SKM-1 treated with dmso at 0.1 percent for 144 hours (cell line): ENCODE measurements around the gene NSFL1C.

Experiments used
- DNase-seq: peaks from one replicate; lab custom pipeline; 2025; ENCODE audit not compliant: unreplicated experiment; lab: John Stamatoyannopoulos, UW

Gene NSFL1C

DNA sequence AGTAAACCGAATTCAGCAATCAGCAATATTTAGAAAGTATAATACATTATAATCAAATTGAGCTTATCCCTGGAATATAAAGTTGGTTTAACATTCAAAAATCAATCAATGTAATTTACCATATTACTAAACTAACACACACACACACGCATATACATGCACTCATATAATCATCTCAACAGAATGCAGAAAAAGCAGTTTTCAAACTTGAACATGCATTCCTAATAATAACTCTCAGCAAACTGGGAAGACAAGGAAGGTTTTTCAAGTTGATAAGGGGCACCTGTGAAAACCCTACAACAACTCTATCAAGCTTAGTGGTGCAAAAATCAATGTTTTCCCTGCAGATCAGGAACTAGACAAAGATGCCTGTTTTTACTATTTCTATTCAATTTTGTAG is 19.9 kb upstream of the NSFL1C start:
- DNase-seq, result no peak

DNA sequence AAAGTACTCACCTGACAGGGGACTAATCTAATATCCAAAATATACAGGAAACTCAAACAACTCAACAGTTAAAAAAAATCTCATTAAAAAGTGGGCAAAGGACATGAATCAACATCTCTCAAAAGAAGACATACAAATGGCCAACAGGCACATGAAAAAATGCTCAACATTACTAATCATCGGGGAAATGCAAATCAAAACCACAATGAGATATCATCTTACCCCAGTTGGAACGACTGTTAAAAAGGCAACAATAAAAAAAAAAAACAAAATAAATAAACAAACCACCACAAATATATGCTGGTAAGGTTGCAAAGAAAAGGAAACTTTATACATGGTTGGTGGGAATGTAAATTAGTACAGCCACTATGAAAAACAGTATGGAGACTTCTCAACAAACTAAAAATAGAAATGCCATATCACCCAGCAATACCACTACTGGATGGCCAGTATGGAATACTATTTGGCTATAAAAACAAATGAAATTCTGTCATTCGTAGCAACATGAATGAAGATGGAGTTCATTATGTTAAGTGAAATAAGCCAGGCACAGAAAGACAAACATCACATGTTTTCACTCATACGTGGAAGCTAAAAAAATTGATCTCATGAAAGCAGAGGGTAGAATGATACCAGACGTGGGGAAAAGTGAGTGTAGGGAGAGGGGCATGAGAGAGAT is 17.9 kb upstream of the NSFL1C start:
- DNase-seq, result no peak

DNA sequence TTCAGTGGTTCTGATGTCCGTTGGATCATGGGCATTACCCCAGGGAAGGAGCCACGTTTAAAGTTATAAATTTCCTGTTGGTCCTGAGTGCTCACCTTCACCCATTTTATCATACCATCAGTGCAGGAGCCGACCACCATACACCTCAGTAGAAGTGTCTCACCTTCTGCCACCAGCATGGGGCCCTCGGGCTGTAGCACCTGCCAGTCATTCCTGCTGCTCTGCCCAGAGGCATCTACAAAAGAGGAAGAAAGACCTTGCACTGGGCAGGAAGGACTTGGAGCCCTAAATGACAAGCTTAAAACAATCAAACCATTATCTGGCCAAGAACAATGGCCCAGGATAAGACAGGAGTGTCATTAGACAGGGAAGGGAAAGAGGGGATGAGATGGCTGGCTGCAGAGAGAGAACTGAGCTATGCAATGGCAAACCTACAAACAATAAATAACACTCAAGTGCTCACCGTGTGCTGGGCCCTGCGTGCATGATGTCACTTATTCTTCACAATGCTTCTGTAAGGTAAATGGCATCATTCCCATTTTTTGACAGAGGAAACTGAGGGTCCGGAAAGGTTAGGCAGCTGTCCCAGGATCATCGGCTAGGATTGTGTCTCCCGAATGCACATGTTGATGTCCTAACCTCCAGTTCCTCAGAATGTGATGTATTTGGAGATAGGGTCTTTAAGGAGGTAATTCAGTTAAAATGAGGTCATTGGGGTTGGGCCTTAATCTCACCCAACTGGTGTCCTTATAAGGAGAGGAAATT is 13.4 kb upstream of the NSFL1C start:
- DNase-seq, result no peak

DNA sequence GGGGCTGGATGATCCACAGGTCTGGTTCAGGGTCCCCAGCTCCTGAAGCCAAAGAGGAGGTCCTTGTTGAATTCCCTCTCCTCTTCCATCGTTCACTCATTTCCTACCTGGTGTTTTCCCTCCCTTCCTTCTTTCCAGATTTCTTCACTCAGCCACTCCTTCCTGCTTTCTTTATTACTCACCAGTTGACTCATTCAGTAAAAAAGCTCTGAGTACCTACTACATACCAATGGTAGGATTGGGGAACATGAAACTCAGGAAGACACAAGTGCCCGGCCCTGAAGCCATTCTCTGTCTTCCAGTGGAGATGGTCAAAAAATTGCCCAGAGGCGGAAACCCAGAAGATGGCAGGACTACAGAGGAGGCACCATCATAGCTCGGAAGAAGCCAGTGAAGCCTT is 11.9 kb upstream of the NSFL1C start:
- no peak for DNase-seq

DNA sequence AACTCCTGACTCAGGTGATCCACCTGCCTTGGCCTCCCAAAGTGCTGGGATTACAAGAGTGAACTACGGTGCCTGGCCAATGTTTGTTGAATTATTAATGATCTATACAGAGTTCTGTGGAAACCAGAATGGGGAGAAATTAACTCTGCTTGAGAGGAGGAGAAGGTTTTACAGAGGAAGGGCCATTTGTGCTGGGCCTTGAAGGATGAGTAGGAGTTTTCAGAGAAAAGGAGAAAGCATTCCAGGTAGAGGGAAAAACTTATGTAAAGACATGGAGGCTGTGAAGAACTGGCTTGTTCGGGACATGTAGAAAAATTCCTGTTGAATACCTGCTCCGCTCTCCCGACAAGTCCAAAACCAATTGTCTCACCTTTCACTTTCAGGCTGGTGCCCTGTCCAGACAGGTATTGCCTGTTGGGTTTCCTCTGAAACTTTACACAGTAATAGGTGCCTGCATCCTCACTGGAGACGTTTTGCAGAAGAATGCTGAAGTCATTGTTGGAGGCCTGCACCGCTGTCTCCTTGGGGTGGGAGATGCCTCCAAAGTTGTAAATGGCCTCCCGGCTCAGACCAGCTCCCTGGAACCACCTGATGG is 11.3 kb upstream of the NSFL1C start:
- no peak for DNase-seq

DNA sequence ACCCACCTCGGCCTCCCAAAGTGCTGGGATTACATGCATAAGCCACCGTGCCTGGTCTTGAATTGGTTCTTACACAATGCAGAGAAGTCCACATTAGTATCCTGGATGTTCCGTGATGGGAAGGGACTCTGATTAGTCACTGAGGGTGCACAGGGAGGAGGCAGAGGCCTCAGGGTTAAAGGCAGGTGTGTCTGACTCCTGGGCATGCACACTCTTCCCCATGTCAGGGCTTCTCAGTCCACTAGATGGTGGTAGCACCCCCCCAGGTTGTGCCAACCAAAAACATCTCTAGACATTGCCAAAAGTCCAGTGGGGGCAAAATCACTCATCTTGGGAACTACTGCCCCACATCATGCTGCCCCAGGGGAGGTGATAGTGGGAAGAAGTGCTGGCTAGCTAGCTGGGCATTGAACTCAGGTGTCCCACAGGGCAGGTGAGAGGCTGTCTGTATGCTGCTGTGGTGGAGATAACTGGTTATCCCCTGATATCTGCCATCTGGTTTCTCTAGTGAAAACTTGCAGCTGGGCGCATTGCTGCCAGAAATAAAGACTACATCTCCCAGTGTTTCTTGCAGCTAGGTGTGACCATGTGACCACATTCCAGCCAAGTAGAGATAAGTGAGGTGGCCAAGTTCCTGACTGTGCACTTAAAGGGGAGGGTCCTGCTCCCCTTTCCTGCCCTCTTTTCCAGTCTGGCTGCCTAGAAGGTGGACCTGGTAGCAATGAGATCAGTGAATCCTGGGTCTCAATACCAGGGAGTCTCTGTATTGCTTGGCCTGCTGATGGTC is 8.4 kb upstream of the NSFL1C start:
- DNase-seq, result no peak

DNA sequence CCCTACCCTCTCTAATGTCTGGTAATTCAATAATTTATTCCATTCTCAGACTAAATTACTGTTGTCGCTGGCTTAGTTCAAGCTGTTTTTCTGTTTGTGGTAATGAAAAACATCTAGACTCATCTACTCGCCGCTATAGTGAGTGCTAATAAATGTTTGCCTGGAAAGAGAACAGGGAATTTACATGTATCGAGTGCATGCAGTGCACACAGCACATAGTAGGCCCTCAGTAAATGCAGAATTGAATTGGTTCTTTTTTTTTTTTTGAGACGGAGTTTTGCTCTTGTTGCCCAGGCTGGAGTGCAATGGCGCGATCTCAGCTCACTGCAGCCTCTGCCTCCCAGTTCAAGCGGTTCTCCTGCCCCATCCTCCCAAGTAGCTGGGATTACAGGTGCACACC is 7.7 kb upstream of the NSFL1C start:
- DNase-seq, result no peak

DNA sequence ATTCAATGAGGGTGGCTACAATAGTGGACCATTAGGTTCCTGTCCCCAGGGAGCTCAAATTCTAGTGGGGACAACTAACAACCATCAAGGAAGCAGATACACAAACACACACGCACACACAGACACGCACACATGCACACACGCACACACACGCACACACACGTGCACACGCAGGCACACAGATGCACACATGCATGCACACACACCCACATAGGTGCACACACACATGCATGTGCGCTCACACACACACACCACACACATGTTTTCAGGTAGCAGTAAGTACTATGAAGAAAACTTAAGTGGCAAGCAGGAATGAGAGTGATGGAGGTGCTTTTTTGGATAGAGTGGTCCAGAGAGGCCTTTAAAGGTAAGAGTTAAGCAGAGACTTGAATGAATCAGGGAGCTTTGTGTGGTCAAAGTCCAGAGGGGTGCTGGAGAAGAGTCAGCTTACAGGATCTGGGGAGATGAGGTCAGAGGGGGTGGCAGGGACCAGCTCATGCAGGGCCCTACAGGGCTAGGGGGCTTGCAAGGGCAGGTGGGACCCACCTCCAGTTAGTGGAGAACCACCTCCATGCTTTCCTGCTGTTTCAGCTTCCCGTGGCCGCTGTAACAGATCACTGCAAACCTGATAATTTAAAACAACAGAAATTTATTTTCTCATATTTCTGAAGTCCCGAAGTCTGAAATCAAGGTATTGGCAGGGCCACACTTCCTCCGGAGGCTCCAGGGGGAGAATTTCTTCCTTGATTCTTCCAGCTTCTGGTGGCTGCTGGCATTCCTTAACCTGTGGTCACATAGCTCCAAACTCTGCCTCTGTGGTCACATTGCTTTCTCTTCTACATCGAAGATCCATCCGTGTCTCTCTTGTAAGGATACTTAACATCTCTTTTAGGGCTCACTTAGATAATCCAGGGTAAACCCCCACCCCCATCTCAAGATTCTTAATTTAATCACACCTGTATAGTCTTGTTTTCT is 6.9 kb upstream of the NSFL1C start:
- DNase-seq, result no peak

DNA sequence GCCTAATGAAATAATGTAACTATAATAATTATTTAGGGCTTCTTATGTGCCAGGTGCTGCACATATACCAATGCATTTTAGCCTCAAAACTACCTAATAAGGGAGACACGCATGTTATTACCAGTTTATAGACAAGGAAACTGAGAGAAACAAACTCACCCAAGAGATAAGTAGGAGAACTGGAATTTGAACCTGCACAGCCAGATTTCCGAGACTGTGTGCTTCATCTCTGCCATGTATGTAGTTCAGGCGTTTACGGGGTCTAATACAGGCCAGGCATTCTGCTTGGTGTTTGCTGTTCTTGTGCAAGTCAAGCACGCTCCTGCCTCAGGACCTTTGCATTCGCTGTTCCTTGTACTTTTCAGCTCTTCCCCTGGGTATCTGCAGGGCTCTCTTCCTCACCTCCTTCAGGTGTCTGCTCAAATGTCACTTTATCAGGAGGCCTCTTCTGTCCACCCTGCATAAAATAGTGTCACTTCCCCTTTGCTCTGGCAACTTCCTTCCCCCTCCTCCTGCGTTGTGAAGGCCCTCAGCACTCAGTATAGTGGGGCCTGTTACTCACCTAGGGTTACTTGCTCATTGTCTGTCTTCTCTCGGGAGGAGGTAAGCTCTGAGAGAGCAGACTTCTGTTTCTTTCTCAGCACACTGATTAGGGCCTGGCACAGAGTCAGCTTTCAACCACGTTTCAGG is 6.1 kb upstream of the NSFL1C start:
- peak; percentile 52 for DNase-seq

DNA sequence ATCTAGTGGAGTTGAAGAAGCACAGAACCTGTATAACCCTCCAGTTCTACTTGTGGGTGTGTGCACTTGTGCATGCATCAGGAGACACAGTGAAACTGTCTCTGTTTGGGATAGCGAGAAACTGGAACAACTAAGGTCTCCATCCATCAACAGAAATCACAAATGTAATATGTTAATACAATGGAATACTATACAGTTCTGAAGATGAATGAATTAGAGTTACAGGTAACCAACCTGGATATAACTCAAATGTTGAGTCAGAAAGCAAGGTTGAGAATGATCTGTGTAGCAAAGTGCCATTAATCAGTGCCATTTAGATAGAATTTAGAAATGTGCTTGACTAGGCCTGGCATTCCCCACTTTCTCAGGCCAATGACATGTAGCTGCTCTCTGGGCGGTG is 4.6 kb upstream of the NSFL1C start:
- no peak for DNase-seq

DNA sequence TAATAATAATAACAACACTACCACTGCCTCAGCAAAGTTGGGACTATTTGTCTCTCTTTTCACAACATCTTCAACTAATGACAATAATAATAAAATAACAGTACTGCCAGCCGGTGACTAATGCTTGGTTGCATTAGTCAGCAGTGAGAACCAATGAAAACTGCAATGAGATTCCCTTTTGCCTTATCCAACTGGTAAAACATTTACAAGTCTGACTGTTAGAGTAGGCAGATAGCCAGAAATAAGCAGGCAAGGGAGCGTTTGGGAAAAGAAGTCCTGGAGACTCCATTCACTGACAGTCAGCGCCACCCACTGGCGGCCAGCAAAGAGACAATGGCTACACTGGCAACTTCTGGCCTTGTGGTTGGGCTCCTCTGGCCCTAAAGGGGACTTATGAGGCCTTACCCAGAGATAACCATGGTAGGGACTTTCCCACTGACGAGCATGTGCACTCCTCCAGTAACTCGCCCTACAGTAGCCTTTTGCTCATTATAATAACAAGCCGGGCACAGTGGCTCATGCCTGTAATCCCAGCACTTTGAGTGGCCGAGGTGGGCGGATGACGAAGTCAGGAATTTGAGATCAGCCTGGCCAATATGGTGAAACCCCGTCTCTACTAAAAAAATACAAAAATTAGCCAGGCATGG is 3.4 kb upstream of the NSFL1C start:
- DNase-seq, result no peak

DNA sequence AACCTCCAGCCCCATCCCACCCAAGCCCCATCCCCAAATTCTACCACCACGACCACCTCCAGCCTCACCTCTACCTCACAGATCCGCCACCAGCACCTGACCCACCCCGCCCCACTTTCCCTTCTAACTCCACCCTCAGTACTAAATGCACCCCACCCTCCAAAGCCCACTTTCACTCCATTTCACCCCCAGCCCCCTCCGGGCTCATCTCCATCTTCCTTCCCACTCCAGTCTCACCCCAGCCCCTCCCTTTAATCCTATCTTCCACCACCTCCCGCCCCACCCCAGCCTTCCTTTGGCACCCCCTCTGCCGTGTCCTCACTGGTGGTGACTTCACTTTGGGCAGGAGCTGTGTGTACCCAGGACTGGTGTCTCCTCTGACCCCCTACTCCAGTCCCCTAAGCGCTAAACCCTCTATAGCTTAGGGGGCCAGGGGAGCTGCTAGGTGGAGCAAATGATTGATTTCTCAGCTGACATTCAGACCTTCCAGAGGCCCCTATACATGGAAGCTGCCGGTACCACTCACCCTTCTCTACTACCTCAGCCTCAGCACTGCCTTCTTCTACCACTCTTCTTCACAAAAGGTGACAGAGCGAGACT is 2.8 kb upstream of the NSFL1C start:
- no peak for DNase-seq

DNA sequence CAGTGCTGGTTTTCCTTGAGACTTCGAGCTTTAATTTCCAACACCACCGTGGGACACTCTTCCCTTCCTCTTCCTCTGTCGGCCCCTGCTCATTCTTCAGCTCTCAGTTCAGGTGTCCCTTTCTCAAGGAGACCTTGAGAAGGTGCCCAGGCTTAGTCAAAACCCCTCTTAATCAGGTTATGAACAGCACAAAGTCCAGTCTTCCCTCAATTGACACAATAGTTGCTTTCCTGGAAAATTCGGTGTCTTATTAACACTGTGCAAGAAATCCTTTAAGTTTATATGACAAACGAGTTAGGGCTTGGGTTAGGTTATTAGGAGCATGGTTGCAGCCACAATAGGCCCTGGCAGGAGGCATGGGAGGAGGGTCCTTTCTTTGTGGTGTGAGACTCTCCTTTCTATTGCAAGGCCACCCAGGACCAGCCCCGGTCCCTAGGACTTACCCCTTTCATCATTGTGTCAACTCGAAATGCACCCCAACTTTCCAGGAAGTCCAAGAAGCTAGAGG is 1.5 kb upstream of the NSFL1C start:
- no peak for DNase-seq

DNA sequence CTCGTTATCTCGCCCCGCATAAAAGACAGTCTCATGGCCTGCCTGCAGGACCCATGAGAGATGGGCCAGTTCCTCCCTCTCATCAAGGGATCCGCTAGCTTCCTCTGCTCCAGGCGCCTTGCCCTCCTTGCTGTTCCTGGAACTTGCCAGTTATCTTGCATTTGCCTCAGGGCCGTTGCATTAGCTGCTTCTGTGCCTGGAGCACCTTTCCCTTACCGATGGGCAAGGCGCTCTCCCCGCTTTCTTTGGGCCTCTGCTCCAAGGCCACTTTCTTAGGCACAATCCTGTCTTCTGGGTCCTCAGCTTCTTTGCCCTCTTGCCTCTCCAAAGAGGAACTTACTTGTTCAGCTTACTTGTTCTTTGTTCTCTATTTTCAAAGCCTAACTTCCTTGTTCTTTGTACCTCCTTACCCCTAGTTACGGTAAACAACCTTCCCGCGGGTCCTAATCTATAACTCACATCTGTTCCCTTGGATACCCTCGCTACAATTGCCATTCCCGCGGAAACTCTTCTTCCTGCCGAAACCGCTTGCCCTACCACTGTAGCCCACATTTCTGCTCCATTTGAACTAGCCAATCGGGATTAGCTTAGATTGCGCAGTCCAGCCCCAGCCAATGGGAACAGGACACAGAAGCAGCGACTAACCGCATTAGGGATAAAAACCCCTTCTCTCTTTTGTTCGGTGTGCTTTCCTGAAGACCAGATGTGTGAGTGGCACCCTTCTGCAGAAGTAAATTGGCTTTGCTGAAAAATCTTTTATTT is 887 bp upstream of the NSFL1C start:
- DNase-seq, result peak; percentile 77

DNA sequence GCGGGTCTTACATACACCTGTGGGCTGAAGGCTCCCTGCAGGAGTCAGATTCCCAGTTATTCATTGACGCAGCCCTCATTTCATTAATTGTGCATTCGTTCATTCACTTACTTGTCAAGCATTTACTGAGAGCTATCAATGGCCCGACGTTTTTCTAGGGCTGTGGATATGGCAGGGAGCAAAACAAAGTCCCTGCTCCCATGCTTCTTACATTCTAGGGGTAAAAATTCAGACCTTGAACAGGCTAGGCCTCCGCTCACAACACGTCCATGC is 369 bp upstream of the NSFL1C start:
- DNase-seq, result no peak

DNA sequence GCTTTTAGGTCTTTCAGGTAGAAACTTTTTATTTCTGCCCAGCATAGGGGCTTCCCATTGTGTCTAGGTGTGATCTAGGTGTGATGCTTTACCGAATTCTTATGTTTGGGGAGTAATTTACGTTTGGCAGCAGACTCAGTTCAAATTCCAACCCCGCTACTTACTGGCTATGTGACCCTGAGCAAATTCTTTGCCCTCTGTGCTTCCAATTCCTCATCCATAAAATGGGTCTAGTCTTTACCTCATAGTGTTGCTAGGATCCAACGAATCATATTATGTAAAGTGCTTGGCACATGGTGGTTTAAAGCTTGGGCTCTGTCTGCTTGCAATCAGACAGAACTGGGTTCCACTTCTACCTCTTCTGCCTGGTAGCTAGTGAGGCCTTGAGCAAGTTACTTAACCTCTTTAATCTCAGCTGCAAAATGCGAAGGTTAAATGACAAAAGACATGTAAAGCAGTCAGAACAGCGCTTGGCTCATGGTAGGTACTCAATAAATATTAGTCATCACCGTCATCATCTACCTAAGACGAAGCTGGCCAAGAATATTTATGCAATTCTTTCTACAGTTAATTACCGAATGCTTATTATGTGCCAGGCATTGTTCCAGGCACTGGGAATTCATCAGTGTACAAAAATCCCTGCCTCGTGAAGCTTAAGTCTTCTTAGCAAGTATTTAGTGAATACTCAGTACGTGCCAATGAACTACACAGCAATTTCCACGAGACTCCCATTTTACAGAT is 1.0 kb downstream of the NSFL1C start:
- DNase-seq, result no peak

DNA sequence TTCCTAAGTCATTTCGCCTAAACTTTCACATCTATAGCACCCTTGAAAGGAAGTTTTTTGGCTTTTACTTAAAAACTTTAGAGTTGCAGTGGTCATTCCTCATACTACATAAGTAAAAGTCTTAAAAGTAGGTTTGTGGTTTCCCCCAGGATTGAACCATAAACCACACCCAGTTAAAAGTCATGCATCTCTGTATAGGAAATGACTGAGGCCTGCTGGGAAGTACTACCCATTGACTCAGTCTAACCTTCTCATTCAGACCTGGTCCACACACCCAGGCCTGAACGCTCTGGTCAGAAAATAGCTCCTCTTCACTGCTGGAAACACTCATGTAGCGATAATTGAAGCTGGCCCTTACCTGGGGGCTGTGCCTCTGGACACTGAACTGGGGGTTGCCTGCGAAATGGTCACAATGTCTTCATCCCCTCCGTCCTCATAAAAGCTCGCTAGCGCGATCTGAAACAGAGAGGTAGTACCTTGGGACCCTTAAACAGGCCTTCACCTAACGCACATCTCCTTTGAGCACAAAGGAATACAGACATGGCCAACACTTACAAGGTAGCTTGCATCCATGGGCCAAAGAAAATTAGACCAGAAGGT is 2.6 kb downstream of the NSFL1C start:
- DNase-seq, result no peak
